Mucosa of rectum (tissue), 2 donors: Measurements from ENCODE around the gene TAF6L.
A peak's percentile ranks its signal among the peaks of the same experiment; 100 is the strongest.
"Not testable (repeated sequence)": the region's sequence is repeated elsewhere in the genome, so short reads cannot be mapped to it uniquely, and the experiment has no call there.

ENCODE experiments used
- H3K27ac ChIP-seq, 2 donors: one replicate each; pipeline ENCODE4 v1.7.0; 2013; ENCODE audit warnings: inconsistent platforms in 2 of 2, low read depth in 2 of 2, low read length in 2 of 2
- H3K27me3 ChIP-seq, 2 donors: one replicate each; pipeline ENCODE4 v1.7.0; 2013; ENCODE audit warnings: low read length in 2 of 2; ENCODE audit not compliant: control insufficient read depth in 2 of 2, insufficient read depth in 2 of 2
- H3K36me3 ChIP-seq, 2 donors: one replicate each; pipeline ENCODE4 v1.7.0; 2013; ENCODE audit warnings: low read length in 2 of 2; ENCODE audit not compliant: control insufficient read depth in 2 of 2, insufficient read depth in 2 of 2
- H3K4me1 ChIP-seq, 2 donors: one replicate each; pipeline ENCODE4 v1.7.0; 2013; ENCODE audit warnings: low read length in 2 of 2, mild to moderate bottlenecking in 1 of 2; ENCODE audit not compliant: control insufficient read depth in 2 of 2, insufficient read depth in 2 of 2
- H3K4me3 ChIP-seq, 2 donors: one replicate each; pipeline ENCODE4 v1.7.0; 2013; ENCODE audit warnings: low read length in 2 of 2
- H3K9ac ChIP-seq, 2 donors: one replicate each; pipeline ENCODE4 v1.7.0; 2013; ENCODE audit warnings: low read length in 2 of 2, low read depth in 1 of 2, mild to moderate bottlenecking in 1 of 2
- H3K9me3 ChIP-seq, 2 donors: one replicate each; pipeline ENCODE4 v1.7.0; 2013; ENCODE audit warnings: low read length in 2 of 2; ENCODE audit not compliant: control insufficient read depth in 2 of 2
- donor health status: healthy.
- donor health status: Normal muscosa, but diverticular disease.

TAF6L gene

GRCh38 chr11:62730076-62730475 lies 41.1 kb upstream of the TAF6L start:
- not testable (repeated sequence) for H3K27me3 ChIP-seq, H3K9ac ChIP-seq

GRCh38 chr11:62732830-62733229 lies 38.4 kb upstream of the TAF6L start:
- Histone ChIP-seq H3K27me3 (no peaks in the 10 kb centered on the region), H3K4me1 (peaks cover 9 to 17% of the 10 kb centered on the region in 2 donors), H3K27ac (no peak overlapping the region), H3K4me3 (no peak overlapping the region), H3K36me3 (peaks cover 9 to 20% of the 10 kb centered on the region in 2 donors), H3K9me3 (no peaks in the 10 kb centered on the region), H3K9ac (no peak overlapping the region)

More at GRCh38 chr11:62730076-62730475, 41.1 kb upstream of the TAF6L start:
- H3K27ac ChIP-seq, H3K9me3 ChIP-seq, H3K36me3 ChIP-seq: not testable (repeated sequence)
- peak overlapping the region; percentile 35 to 98 for H3K4me3 ChIP-seq
- H3K4me1 ChIP-seq = peaks cover 19 to 21% of the 10 kb centered on the region in 2 donors

- H3K36me3 ChIP-seq = peaks cover 17 to 47% of the 10 kb centered on the region in 2 donors
Observed at GRCh38 chr11:62737196-62737595, 34.0 kb upstream of the TAF6L start.

GRCh38 chr11:62747475-62748160 lies 23.6 kb upstream of the TAF6L start:
- H3K9ac ChIP-seq = no peak overlapping the region

More at GRCh38 chr11:62737196-62737595, 34.0 kb upstream of the TAF6L start:
- Histone ChIP-seq H3K27me3 (no peaks in the 10 kb centered on the region), H3K9ac (no peak overlapping the region), H3K27ac (no peak overlapping the region), H3K4me1 (no peaks in the 10 kb centered on the region), H3K9me3 (no peaks in the 10 kb centered on the region), H3K4me3 (no peak overlapping the region)

GRCh38 chr11:62749931-62750330 lies 21.3 kb upstream of the TAF6L start:
- H3K9ac ChIP-seq, H3K4me3 ChIP-seq, H3K27me3 ChIP-seq, H3K9me3 ChIP-seq, H3K27ac ChIP-seq: not testable (repeated sequence)
- Histone ChIP-seq H3K36me3 (peaks cover 6 to 15% of the 10 kb centered on the region in 2 donors), H3K4me1 (peaks cover 11 to 16% of the 10 kb centered on the region in 2 donors)

More at GRCh38 chr11:62747475-62748160, 23.6 kb upstream of the TAF6L start:
- no peak overlapping the region for H3K4me3 ChIP-seq
- H3K36me3 ChIP-seq = peaks cover 6 to 11% of the 10 kb centered on the region in 2 donors
- no peaks in the 10 kb centered on the region for H3K9me3 ChIP-seq
- no peaks in the 10 kb centered on the region for H3K27me3 ChIP-seq
- no peak overlapping the region for H3K27ac ChIP-seq
- H3K4me1 ChIP-seq = peaks cover 2 to 3% of the 10 kb centered on the region in 2 donors

GRCh38 chr11:62752177-62752785 lies 18.9 kb upstream of the TAF6L start:
- H3K4me1 ChIP-seq = peaks cover 11 to 16% of the 10 kb centered on the region in 2 donors
- no peak overlapping the region for H3K9ac ChIP-seq
- H3K27ac ChIP-seq = no peak overlapping the region

GRCh38 chr11:62752994-62753735 lies 18.0 kb upstream of the TAF6L start:
- H3K36me3 ChIP-seq = peaks cover 6 to 15% of the 10 kb centered on the region in 2 donors
- no peaks in the 10 kb centered on the region for H3K9me3 ChIP-seq
- peaks cover 11 to 16% of the 10 kb centered on the region in 2 donors for H3K4me1 ChIP-seq
- peak overlapping the region; percentile 54 to 74 for H3K9ac ChIP-seq
- peak overlapping the region; percentile 91 to 95 for H3K27ac ChIP-seq
- peak overlapping the region; percentile 97 for H3K4me3 ChIP-seq
- no peaks in the 10 kb centered on the region for H3K27me3 ChIP-seq

More at GRCh38 chr11:62752177-62752785, 18.9 kb upstream of the TAF6L start:
- Histone ChIP-seq H3K4me3 (no peak overlapping the region), H3K9me3 (no peaks in the 10 kb centered on the region), H3K27me3 (no peaks in the 10 kb centered on the region), H3K36me3 (peaks cover 6 to 15% of the 10 kb centered on the region in 2 donors)

GRCh38 chr11:62753736-62754603 lies 17.2 kb upstream of the TAF6L start, which contains the start of gene ZBTB3:
Gene ZBTB3 (minus strand): TSS chr11:62754160. CDS start chr11:62753664, 496 bp downstream.
- peak within 1 kb of the TSS; percentile 91 to 95 for H3K27ac ChIP-seq
- H3K36me3 ChIP-seq = peaks cover 6 to 12% of the 10 kb centered on the region in 2 donors
- H3K4me1 ChIP-seq = peaks cover 11 to 16% of the 10 kb centered on the region in 2 donors
- peak within 1 kb of the TSS; percentile 80 to 96 for H3K9ac ChIP-seq
- peak within 1 kb of the TSS; percentile 97 for H3K4me3 ChIP-seq
- no peaks in the 10 kb centered on the region for H3K27me3 ChIP-seq
- no peaks in the 10 kb centered on the region for H3K9me3 ChIP-seq

- Histone ChIP-seq H3K27me3 (no peaks in the 10 kb centered on the region), H3K27ac (no peak overlapping the region), H3K9me3 (no peaks in the 10 kb centered on the region), H3K4me1 (peaks cover 11 to 16% of the 10 kb centered on the region in 2 donors), H3K4me3 (no peak overlapping the region), H3K36me3 (peaks cover 6 to 11% of the 10 kb centered on the region in 2 donors), H3K9ac (no peak overlapping the region)
Observed at GRCh38 chr11:62755086-62755615, 16.0 kb upstream of the TAF6L start.
